ENCODE measurements around the gene CEP120. TPM values are rescaled to one million over a fixed set of nuclear protein-coding genes. Genes with fewer than 3 reads are reported as not detected.
A peak's percentile ranks its signal among the peaks of the same experiment; 100 is the strongest.
"Not testable (repeated sequence)": the region's sequence is repeated elsewhere in the genome, so short reads cannot be mapped to it uniquely, and the experiment has no call there.

CEP120 gene
- 16.4 and 19.3 TPM in 2 replicates for total RNA-seq (2014; rRNA removed; shearing (Covaris generic))
- polyA plus RNA-seq (2016; fragmentation: Nextera tagmentation; extraction: Ambion mirVana) = 7.3 and 7.5 TPM in 2 replicates

DNA sequence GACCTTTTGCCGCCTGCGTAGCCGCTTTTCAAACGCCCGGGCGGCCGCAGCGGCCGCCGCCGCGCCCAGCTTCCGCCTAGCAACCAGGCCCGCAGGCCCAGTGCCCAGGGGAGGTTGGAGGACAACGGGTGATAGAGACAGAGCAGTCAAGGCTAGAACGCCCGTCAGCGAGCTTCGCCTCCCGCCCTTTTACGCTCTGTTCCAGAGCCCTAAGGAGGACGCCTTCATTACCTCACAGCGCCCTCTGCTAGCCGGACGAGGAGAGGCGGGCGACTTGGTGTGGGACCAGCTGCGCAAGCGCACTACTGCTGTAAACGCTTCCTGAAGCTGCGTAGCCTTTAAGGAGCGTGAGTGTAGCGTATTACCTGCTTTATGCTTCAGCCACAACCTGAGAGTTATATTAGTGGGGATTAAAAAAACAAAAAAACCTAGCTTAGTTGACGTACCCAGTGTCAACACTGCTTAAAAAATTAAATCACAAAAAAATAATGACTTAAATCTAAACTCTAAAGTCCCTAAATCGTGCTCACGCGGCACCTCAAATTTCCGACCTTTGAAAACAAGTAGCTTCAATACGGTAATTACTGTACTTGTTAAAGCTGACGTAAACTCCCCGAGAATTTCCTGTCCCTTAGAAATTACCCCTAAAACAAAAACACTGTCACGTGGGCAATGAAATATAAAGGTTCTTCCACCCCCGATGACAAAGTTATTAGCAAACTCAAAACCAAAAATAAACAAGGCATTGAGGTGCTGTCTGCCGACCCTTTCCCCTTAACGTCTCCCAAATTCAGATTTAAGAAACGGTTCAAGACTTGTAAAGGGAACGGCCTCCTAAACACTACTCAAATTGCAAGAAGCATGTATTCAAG, at the start of gene CEP120:
Gene CEP120, minus strand, starts transcription at position 126 of the 872 bp plus-strand sequence. CDS start 405 bp downstream, outside the sequence.
- Histone ChIP-seq H3K36me3 (ENCODE audit: low read depth) (no peaks in the 10 kb centered on the region), H3K4me1 (ENCODE audit: insufficient read depth) (peaks cover 6% of the 10 kb centered on the region), H4K20me1 (ENCODE audit: insufficient read depth) (no peaks in the 10 kb centered on the region), H3K9me2 (ENCODE audit: insufficient read depth) (no peaks in the 10 kb centered on the region), H3K27me3 (replicated peaks; ENCODE audit: insufficient read depth) (no peaks in the 10 kb centered on the region), H3K9ac (peak within 1 kb of the TSS; percentile 89), H3K9me3 (ENCODE audit: low read depth) (no peaks in the 10 kb centered on the region), H3K4me2 (ENCODE audit: unreplicated experiment) (peak within 1 kb of the TSS; percentile 97), H3K79me2 (ENCODE audit: insufficient read depth) (peaks cover 43% of the 10 kb centered on the region), H3K27ac (peak within 1 kb of the TSS; percentile 80), H2AFZ (peak within 1 kb of the TSS; percentile 95), H3F3A (ENCODE audit: insufficient read depth) (0 out of 2 replicates have a peak, but pooled peaks cover 5% of the 10 kb centered on the region), H3K4me3 (peak within 1 kb of the TSS; percentile 93)
- TF ChIP-seq EZH2 (IDR thresholded peaks at IDR 0.05; ENCODE audit: insufficient read depth, poor library complexity, severe bottlenecking) (no peak), EZH2phosphoT487 (IDR thresholded peaks at IDR 0.05; ENCODE audit: insufficient read depth, low read depth) (no peak)
- WGBS, 2 experiments (ENCODE audit: low coverage in 1 of 2, low lambda C conversion rate in 2 of 2, missing lambda C conversion rate in 2 of 2) = 1% methylated on average over 47 of the region's 47 CpGs
- DNase-seq = peak; percentile 100
- in situ Hi-C loops (cut with MboI) = loop anchor here (25.0 kb wide), 1 partner anchor 189 kb away; no protein-coding TSS in a partner anchor

DNA sequence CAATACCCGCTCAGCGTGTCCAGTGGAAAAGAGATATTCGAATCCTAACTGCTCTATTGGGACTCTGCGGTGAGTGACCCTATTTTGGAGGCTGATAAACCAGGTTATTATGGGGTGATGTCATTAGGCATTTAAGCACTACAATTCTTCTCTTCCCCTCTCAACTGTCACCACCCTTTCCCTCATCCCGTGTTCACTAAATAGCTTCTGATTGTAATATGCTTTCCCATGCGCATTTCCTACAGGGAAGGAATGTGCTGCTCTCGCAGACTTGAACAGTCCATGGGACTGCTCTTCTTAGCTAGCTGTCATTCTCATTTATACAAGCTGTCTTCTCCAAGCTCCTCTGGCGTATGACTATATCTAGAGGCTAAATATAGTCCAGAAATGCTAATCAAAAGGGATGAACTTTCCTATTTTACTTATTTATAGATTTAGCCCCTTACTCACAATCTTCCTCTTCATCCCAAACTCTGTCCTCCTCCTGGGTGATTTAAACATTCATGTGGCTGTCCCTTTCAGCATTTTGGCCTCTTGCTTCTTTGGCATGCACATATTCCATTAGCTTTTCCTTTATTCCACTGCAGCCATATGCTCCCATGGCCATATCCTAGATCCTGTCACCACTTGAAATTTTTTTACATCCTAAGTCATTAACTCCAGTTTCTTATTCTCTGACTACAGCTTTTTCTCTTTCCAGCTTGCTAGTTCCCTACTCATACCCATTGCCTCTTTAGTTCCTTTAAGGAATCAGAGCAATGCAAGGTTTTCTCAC, 49.1 kb upstream of the CEP120 start:
- Histone ChIP-seq H3K27me3 (replicated peaks; ENCODE audit: insufficient read depth) (no peaks in the 10 kb centered on the region), H3K27ac (no peak overlapping the region), H3K9me2 (ENCODE audit: insufficient read depth) (no peaks in the 10 kb centered on the region), H3K4me3 (no peak overlapping the region), H3K79me2 (ENCODE audit: insufficient read depth) (no peaks in the 10 kb centered on the region), H3K9ac (no peak overlapping the region), H2AFZ (no peak overlapping the region), H3F3A (ENCODE audit: insufficient read depth) (no peaks in the 10 kb centered on the region), H3K36me3 (ENCODE audit: low read depth) (no peaks in the 10 kb centered on the region), H3K4me1 (ENCODE audit: insufficient read depth) (no peaks in the 10 kb centered on the region), H3K4me2 (ENCODE audit: unreplicated experiment) (no peak overlapping the region), H4K20me1 (ENCODE audit: insufficient read depth) (no peaks in the 10 kb centered on the region; the same call in 1 of the 2 replicates), H3K9me3 (ENCODE audit: low read depth) (no peaks in the 10 kb centered on the region)
- TF ChIP-seq EZH2phosphoT487 (IDR thresholded peaks at IDR 0.05; ENCODE audit: insufficient read depth, low read depth) (no peak), EZH2 (IDR thresholded peaks at IDR 0.05; ENCODE audit: insufficient read depth, poor library complexity, severe bottlenecking) (no peak)
- DNase-seq = no peak
- WGBS, 2 experiments (ENCODE audit: low coverage in 1 of 2, low lambda C conversion rate in 2 of 2, missing lambda C conversion rate in 2 of 2) = 73 to 75% methylated on average over 8 of the region's 8 CpGs
- in situ Hi-C loops (cut with MboI) = no loop called here

DNA sequence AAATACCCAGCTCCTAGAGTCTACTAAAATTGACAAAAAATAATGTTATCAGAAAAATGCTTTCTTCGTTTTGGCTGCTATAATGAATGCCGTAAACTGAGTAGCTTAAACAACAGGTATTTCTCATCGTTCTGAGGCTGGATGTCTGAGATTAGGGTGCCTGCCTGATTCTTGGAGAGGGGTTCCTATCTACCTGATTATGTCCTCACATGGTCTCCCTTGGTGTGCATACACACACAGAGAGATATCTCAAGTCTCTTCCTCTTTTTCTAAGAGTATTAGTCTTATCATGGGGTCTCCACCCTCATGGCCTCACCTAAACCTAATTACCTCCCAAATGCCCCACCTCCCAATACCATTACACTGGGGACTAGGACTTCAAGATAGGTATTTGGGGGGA, 48.2 kb upstream of the CEP120 start:
- Histone ChIP-seq H3K9me2 (ENCODE audit: insufficient read depth) (no peaks in the 10 kb centered on the region), H3K79me2 (ENCODE audit: insufficient read depth) (no peaks in the 10 kb centered on the region), H4K20me1 (ENCODE audit: insufficient read depth) (no peaks in the 10 kb centered on the region; the same call in 1 of the 2 replicates), H3K27me3 (replicated peaks; ENCODE audit: insufficient read depth) (no peaks in the 10 kb centered on the region), H3K9ac (no peak overlapping the region), H3K4me2 (ENCODE audit: unreplicated experiment) (no peak overlapping the region), H3K27ac (no peak overlapping the region), H2AFZ (no peak overlapping the region), H3K9me3 (ENCODE audit: low read depth) (no peaks in the 10 kb centered on the region), H3K4me1 (ENCODE audit: insufficient read depth) (no peaks in the 10 kb centered on the region), H3K4me3 (no peak overlapping the region), H3F3A (ENCODE audit: insufficient read depth) (no peaks in the 10 kb centered on the region), H3K36me3 (ENCODE audit: low read depth) (no peaks in the 10 kb centered on the region)
- no peak for TF ChIP-seq EZH2 (IDR thresholded peaks at IDR 0.05; ENCODE audit: insufficient read depth, poor library complexity, severe bottlenecking)
- TF ChIP-seq EZH2phosphoT487 (IDR thresholded peaks at IDR 0.05; ENCODE audit: insufficient read depth, low read depth) = no peak
- DNase-seq = no peak
- WGBS, 2 experiments (ENCODE audit: low coverage in 1 of 2, low lambda C conversion rate in 2 of 2, missing lambda C conversion rate in 2 of 2) = 68 to 72% methylated on average over 3 of the region's 3 CpGs
- in situ Hi-C loops (cut with MboI) = no loop called here

DNA sequence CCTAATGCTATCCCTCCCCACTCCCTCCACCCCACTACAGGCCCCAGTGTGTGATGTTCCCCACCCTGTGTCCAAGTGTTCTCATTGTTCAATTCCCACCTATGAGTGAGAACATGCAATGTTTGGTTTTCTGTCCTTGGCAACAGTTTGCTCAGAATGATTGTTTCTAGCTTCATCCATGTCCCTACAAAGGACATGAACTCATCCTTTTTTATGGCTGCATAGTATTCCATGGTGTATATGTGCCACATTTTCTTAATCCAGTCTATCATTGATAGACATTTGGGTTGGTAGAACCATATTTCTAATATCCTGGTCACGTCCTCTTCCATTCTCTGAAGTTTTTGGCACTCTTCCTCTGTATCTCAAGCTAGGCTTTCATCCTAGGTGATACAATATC, 43.6 kb upstream of the CEP120 start:
- H3F3A ChIP-seq (ENCODE audit: insufficient read depth); H3K9me2 ChIP-seq (ENCODE audit: insufficient read depth); H3K4me1 ChIP-seq (ENCODE audit: insufficient read depth); H3K36me3 ChIP-seq (ENCODE audit: low read depth); DNase-seq; H2AFZ ChIP-seq; H3K4me3 ChIP-seq; H3K9me3 ChIP-seq (ENCODE audit: low read depth); in situ Hi-C loops (cut with MboI); H3K79me2 ChIP-seq (ENCODE audit: insufficient read depth); H3K9ac ChIP-seq; H3K4me2 ChIP-seq (ENCODE audit: unreplicated experiment); H3K27me3 ChIP-seq (replicated peaks; ENCODE audit: insufficient read depth); H4K20me1 ChIP-seq (ENCODE audit: insufficient read depth); H3K27ac ChIP-seq: not testable (repeated sequence)
- WGBS, 2 experiments (ENCODE audit: low coverage in 1 of 2, low lambda C conversion rate in 2 of 2, missing lambda C conversion rate in 2 of 2) = 36 to 46% methylated on average over 1 of the region's 1 CpG
